HL-60 (cell line): ENCODE measurements around the gene SUPT4H1.

Source experiments
- CTCF ChIP-seq: IDR thresholded peaks from one replicate; pipeline ENCODE4 v1.5.1; 2011; ENCODE audit warnings: low read length, control low read depth, inconsistent platforms; ENCODE audit not compliant: insufficient read depth
- GABPA ChIP-seq: IDR thresholded peaks from 2 replicates; pipeline ENCODE4 v1.6.1; 2012; ENCODE audit warnings: low read depth
- POLR2AphosphoS5 ChIP-seq: IDR thresholded peaks from 2 replicates; pipeline ENCODE4 v1.6.1; 2012; ENCODE audit warnings: low read depth
- REST ChIP-seq: IDR thresholded peaks from 2 replicates; pipeline ENCODE4 v1.6.1; 2012; ENCODE audit warnings: low read depth; ENCODE audit not compliant: insufficient replicate concordance
- SPI1 ChIP-seq: IDR thresholded peaks from 2 replicates; pipeline ENCODE4 v1.6.1; 2012; ENCODE audit warnings: low read depth, mild to moderate bottlenecking, borderline replicate concordance

DNA sequence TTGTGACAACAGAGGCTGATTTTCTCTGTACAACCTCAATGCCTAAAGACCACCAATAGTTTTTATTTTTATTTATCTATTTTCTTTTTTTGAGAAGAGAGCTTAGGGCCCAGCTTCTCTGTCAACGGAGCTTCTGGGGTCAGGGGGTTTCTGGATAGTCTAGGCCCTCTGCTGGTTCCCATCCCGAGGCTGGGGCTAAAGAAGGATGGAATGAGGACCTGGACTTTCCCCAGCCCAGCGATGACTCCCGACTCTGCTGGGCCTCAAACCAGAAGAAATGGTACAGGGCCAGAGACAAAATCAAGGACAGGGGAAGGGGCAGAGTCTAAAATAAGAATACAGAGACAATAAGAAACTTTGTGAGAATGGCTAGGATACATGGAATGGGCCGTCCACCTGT lies 17.7 kb downstream of the SUPT4H1 start:
- TF ChIP-seq POLR2AphosphoS5 (no peak), CTCF (no peak), GABPA (no peak), REST (no peak), SPI1 (no peak)
